Ovary (tissue), 9 donors: ENCODE results near the gene SPATA33. TPM values are rescaled to one million over a fixed set of nuclear protein-coding genes. Genes with fewer than 3 reads are reported as not detected.

Experiments used
- DNase-seq, 5 donors: peaks; one replicate each; pipeline ENCODE4 v3.0.0-alpha.2; 2019 to 2020
- H3K27ac ChIP-seq, 2 donors: fragments of 200-600 bp; one replicate each; pipeline versions ENCODE4 v1.5.1 to v1.8.0; 2019 to 2022
- H3K27me3 ChIP-seq: fragments of 200-600 bp; one replicate; pipeline ENCODE4 v1.8.0; 2022
- H3K36me3 ChIP-seq: fragments of 200-600 bp; sonication (generic); one replicate; pipeline ENCODE4 v1.5.1; 2019
- H3K4me1 ChIP-seq: one replicate; pipeline ENCODE4 v1.8.1; 2013; ENCODE audit warnings: mild to moderate bottlenecking, moderate library complexity; ENCODE audit not compliant: insufficient read depth
- H3K4me3 ChIP-seq: fragments of 200-600 bp; sonication (generic); one replicate; pipeline ENCODE4 v1.5.1; 2017
- H3K9me3 ChIP-seq, 2 donors: fragments of 200-600 bp in 1 of 2; sonication (generic) in 1 of 2; one replicate each; pipeline versions ENCODE4 v1.5.1 to v1.8.1; 2013 to 2019; ENCODE audit warnings: mild to moderate bottlenecking in 1 of 2, moderate library complexity in 1 of 2
- CTCF ChIP-seq, 3 donors: fragments of 450-650 bp in 2 of 3; fragments of 200-600 bp in 1 of 3; IDR thresholded peaks; one replicate each; pipeline versions ENCODE4 v1.5.1 to v1.8.0; 2016 to 2022; ENCODE audit warnings: antibody characterized with exemption in 3 of 3, mild to moderate bottlenecking in 1 of 3
- EP300 ChIP-seq: sonication (generic); formaldehyde crosslinking; IDR thresholded peaks from one replicate; pipeline ENCODE4 v1.6.1; 2017; ENCODE audit warnings: antibody characterized with exemption
- POLR2A ChIP-seq: fragments of 450-650 bp; IDR thresholded peaks from one replicate; pipeline ENCODE4 v1.6.1; 2017; ENCODE audit warnings: antibody characterized with exemption, mild to moderate bottlenecking, moderate library complexity
- WGBS, 3 donors: extraction: QIAGEN DNeasy Blood & Tissue Kit in 1 of 3; methylation state at CpG; one replicate each; pipeline versions ENCODE4 v1.1.5 to v1.1.7; 2013 to 2017; 5-methylcytosine and 5-hydroxymethylcytosine counted together
- intact Hi-C, 4 donors: fragments of 100-400 bp; cut with DNase I; formaldehyde crosslinking; loops; one replicate each; pipeline versions ENCODE4 v1.11.0 to v1.15.1; 2022 to 2023
- polyA plus RNA-seq, 2 donors: library from polyadenylated mRNA; stranded (reverse); fragments of 200-250 nt in 1 of 2; fragments of 350-450 nt in 1 of 2; fragmentation: Illumina TruSeq in 1 of 2; extraction: RNeasy Lipid Tissue Mini Kit (QIAGEN cat#74804) in 1 of 2; gene quantifications; one replicate each; pipeline ENCODE4 v1.2.3, GENCODE V29; 2013 to 2014
- total RNA-seq, 7 donors: library from RNA; depleted of rRNA in 2 of 7; stranded (reverse); fragments of >200 nt in 2 of 7; fragmentation: NEBNext Ultra II Directional in 3 of 7; extraction: Animal tissue kit (Norgen Biotek cat#: 25700) in 3 of 7; gene quantifications; one replicate each; pipeline versions ENCODE4 v1.1.0 to v1.2.4, GENCODE V29; 2016 to 2023
- donor health status: DM: no; HTN: no; CAD: no; lungs with moderate emphysema.
- donor health status: DM: no; HTN: no; CAD: no.
- donor health status: Bipolar disorder and iron deficiency.
- donor health status: DM: yes; HTN: yes; CAD: no.
- donor health status: DM: no; HTN: no; CAD: no.
- donor health status: DM: yes; HTN: yes; CAD: no.

Gene SPATA33
- total and polyA plus RNA-seq, 9 donors = 1.5 to 8.2 (median 4.7) TPM

GRCh38 chr16:89655062-89655643 lies 2.5 kb upstream of the SPATA33 start:
- Histone ChIP-seq H3K36me3 (no peaks in the 10 kb centered on the region), H3K4me1 (peaks cover 13% of the 10 kb centered on the region), H3K4me3 (no peak overlapping the region), H3K27ac (no peak overlapping the region), H3K27me3 (no peaks in the 10 kb centered on the region), H3K9me3 (no peaks in the 10 kb centered on the region)
- intact Hi-C loops = no loop called here
- no peak for DNase-seq
- TF ChIP-seq EP300 = no peak
- no peak for TF ChIP-seq POLR2A
- TF ChIP-seq CTCF (IDR thresholded peaks at IDR 0.05) = no peak
- WGBS, 3 donors = 74 to 82% (median 78%) methylated on average over 10 of the region's 10 CpGs

GRCh38 chr16:89656435-89657121 lies 1.1 kb upstream of the SPATA33 start:
- Histone ChIP-seq H3K27me3 (no peaks in the 10 kb centered on the region), H3K36me3 (no peaks in the 10 kb centered on the region), H3K4me3 (peak overlapping the region; percentile 83), H3K4me1 (peaks cover 13% of the 10 kb centered on the region), H3K27ac (peak overlapping the region in 1 of 2 donors; percentile 36), H3K9me3 (no peaks in the 10 kb centered on the region)
- DNase-seq = peak in 4 of 5 donors; percentile 30 to 54 (median 50)
- WGBS, 3 donors = 22 to 24% (median 24%) methylated on average over 22 to 32 of the region's 32 CpGs
- TF ChIP-seq EP300 = no peak
- no peak for TF ChIP-seq POLR2A
- no peak for TF ChIP-seq CTCF (IDR thresholded peaks at IDR 0.05)
- intact Hi-C loops = no loop called here

GRCh38 chr16:89658221-89658879 lies 714 bp downstream of the SPATA33 start:
- WGBS, 3 donors = 8 to 13% (median 10%) methylated on average over 27 of the region's 27 CpGs
- intact Hi-C loops = no loop called here

GRCh38 chr16:89660146-89660545 lies 2.5 kb downstream of the SPATA33 start:
- Histone ChIP-seq H3K9me3 (no peaks in the 10 kb centered on the region), H3K36me3 (no peaks in the 10 kb centered on the region), H3K27ac (no peak overlapping the region), H3K27me3 (no peaks in the 10 kb centered on the region), H3K4me3 (no peak overlapping the region), H3K4me1 (peaks cover 13% of the 10 kb centered on the region)
- intact Hi-C loops = no loop called here
- DNase-seq = no peak
- TF ChIP-seq POLR2A (no peak), CTCF (IDR thresholded peaks at IDR 0.05) (no peak), EP300 (no peak)
- 92 to 95% (median 92%) methylated on average over 7 of the region's 7 CpGs for WGBS, 3 donors

More at GRCh38 chr16:89658221-89658879, 714 bp downstream of the SPATA33 start:
- no peak for DNase-seq
- Histone ChIP-seq H3K27me3 (no peaks in the 10 kb centered on the region), H3K9me3 (no peaks in the 10 kb centered on the region), H3K4me1 (peaks cover 13% of the 10 kb centered on the region), H3K36me3 (no peaks in the 10 kb centered on the region), H3K4me3 (peak overlapping the region; percentile 83), H3K27ac (no peak overlapping the region)
- TF ChIP-seq CTCF (IDR thresholded peaks at IDR 0.05) = no peak
- no peak for TF ChIP-seq POLR2A
- no peak for TF ChIP-seq EP300
